Measurements from ENCODE around the gene GRIN2D.

Gene GRIN2D

DNA sequence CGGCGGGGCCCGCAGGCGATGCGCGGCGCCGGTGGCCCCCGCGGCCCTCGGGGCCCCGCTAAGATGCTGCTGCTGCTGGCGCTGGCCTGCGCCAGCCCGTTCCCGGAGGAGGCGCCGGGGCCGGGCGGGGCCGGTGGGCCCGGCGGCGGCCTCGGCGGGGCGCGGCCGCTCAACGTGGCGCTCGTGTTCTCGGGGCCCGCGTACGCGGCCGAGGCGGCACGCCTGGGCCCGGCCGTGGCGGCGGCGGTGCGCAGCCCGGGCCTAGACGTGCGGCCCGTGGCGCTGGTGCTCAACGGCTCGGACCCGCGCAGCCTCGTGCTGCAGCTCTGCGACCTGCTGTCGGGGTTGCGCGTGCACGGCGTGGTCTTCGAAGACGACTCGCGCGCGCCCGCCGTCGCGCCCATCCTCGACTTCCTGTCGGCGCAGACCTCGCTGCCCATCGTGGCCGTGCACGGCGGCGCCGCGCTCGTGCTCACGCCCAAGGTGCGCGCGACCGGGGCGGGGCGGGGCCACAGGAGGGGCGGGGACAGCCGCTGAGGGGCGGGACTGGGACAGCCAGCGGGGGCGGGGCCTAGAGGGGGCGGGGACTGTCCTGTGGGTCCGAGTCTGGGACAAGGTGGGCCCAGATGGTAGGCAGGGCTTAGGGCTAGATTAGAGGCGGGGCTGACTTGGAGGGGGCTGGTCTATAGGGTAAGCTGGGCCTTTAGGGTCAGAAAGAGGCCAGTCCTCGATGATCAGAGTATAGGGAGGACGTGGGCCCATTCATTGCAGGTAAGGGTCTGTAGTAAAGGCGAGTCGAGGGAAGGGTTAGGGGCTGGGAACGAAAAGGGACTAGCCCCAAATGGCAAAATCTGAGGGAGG lies 5.1 kb downstream of the GRIN2D start:
- DNase-seq, result peak; percentile 76

DNA sequence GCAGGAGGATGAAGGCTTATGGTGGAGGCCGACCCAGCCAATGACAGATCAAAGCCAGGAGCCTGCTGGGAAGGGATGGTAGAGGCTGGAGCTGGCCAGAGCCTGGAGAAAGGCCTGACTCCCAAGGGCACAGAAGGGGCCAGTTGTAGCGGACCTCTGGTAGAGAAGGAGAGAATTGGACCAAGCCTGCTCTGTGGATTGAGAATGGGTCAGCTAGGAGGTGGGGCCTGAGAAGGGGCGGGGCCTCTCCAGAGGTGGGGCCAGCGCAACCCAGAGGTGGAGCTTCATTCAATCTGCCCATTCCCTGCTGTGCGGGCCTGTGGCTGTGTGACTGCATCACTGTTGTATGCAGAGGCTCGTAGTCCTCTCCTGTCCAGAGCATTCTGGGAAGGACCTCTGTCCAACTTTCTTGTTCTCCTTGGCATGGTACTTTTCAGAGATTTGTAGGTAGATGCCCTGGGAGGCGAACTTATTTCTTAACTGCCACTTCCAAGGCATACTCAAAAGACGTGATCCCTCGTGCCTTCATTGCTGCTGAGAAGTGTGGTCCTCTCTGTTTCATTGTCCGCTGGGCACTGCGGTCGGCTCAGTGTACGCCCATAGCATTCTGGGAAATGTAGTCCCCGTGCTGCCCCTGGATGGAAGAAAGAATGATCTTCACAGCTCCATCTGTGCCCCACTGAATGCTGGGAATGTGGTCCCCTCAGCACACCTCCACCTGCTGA lies 6.7 kb downstream of the GRIN2D start:
- DNase-seq, result no peak

DNA sequence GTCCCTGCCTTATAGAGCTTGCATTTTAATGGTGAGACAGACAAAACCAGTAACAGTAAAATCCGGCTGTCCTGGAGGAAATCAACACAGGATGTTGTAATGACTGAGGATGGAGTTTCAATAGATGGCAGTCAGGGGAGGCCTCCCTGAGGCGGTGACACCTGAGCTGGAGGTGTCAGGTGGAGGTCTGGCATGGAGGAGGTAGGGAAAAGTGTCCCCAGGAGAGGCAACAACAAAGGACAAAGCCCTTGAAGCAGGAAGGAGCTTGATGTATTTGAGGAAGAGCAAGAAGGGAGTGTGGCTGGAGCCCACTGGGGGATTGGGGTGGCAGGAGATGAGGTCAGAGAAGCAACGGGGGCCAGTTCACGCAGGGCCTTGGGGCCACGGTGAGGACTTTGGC lies 7.8 kb downstream of the GRIN2D start:
- DNase-seq, result no peak

DNA sequence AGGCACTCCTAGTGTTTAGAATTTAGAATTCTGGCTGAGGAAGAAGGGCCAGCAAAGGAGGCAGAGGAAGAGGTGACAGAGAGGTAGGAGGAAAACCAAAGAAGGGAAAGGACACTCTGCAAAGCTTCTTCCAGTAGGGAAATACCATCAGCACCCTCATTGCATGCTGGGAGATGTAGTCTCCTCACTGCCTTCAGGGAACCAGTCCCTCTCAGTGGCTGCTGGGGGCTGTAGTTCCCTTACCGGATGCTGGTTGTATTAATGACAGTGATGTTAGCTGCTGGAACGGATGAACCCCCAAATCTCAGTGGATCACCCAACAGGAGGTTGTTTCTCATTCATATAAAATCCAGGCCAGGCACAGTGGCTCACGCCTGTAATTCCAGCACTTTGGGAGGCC lies 10.1 kb downstream of the GRIN2D start:
- DNase-seq, result peak; percentile 66

DNA sequence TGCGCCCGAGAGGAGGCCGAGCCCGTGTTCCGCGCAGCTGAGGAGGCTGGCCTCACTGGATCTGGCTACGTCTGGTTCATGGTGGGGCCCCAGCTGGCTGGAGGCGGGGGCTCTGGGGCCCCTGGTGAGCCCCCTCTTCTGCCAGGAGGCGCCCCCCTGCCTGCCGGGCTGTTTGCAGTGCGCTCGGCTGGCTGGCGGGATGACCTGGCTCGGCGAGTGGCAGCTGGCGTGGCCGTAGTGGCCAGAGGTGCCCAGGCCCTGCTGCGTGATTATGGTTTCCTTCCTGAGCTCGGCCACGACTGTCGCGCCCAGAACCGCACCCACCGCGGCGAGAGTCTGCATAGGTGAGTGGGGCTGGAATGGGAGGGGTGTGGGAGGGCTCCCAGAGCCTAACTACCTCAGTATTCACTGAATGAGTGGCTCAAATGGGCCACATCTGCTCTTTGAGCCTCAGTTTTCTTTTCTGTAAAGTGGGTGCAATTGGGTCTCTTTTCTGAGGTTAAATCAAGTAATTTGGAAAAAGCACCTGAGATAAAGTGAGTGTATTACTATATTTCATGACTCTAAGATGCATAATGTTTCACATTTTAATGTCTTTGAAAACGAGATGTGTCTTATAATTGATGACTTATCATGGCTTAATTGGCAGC lies 11.7 kb downstream of the GRIN2D start:
- no peak for DNase-seq

DNA sequence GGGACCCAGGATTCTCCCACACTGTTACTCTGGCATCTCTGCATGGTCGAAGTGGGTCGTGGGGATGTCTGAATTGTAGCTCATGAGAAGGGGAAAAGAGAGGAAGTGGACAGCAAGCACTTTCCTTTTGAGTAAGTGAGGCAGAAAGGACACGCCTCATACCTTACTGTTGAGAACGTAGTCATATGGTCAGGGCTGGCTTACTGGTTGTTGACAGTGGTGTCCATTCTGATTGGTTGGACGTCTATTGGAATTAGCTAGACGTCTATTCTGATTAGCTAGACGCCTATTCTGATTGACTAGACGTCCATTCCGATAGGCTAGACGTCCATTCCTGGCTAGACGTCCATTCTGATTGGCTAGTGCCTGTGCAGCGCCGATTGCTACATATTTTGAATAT lies 12.4 kb downstream of the GRIN2D start:
- peak; percentile 41 for DNase-seq

DNA sequence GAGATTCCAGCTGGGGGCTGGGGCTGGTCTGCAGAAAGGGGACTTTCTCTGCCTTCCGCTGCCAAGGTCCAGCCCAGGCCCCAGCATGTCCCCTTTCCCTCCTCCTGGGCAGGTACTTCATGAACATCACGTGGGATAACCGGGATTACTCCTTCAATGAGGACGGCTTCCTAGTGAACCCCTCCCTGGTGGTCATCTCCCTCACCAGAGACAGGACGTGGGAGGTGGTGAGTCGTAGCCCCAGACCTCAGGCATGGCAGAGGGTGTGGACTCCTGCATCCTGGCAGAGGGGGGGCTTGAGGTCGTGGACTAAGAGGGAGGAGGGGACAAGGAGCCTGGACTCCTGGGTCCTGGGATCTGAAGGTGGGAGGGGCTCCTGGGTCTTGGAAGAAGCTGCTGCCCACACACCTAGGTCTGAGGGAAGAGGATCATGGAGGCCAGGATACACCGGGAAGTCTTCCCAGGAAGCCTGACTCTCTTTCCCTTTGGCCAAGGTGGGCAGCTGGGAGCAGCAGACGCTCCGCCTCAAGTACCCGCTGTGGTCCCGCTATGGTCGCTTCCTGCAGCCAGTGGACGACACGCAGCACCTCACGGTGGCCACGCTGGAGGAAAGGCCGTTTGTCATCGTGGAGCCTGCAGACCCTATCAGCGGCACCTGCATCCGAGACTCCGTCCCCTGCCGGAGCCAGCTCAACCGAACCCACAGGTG lies 20.6 kb downstream of the GRIN2D start:
- DNase-seq, result no peak

DNA sequence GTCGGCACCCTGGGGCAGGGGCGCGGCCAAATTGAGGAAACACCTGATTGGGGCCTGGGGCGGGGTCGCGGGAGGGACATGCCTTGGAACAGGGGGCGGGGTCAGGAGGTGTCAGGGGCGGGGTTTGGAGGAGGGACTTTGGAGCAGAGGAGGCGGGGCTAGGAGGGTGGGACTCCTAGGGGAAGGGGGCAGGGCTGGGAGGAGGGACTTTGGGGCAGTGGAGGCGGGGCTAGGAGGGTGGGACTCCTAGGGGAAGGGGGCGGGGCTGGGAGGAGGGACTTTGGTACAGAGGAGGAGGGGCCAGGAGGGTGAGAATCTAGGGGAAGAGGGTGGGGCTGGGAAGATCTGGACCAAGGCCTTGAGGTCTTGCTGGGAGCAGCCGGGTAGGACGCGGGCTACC lies 21.9 kb downstream of the GRIN2D start:
- DNase-seq, result peak; percentile 93

DNA sequence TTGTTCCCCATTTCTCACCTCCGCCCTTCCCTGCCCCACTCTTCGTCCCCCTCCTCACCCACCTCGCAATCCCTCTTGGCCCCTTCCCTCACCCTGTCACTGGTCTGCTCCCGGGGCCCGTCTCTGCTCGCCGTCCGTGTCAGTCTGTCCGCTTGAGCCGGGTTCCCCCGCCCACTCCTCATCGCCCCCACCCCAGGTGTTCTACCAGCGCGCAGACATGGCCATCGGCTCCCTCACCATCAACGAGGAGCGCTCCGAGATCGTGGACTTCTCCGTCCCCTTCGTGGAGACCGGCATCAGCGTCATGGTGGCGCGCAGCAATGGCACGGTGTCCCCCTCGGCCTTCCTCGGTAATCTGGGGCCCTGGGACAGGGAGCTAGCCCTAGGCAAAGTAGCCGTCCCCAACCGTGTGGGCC lies 22.3 kb downstream of the GRIN2D start:
- DNase-seq, result no peak

DNA sequence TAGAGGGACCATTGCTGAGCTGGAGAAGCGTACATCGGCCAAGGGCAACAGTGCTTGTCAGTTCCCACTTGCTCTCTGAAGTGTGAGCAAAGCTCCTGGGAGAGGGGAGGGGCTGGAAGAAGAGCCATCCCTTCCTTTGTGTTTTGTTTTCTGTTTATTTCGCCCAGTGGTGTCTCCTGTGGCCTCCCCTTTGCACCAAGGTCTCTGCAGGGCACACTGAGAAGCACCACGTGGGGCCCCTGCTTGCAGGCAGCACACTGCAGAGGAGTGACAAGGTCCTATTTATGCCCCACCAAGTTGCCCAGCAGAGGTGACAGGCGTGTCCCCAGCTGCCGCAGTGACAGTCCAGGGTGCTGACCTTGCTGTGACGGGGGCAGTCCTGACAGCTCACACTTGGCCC lies 24.0 kb downstream of the GRIN2D start:
- no peak for DNase-seq

DNA sequence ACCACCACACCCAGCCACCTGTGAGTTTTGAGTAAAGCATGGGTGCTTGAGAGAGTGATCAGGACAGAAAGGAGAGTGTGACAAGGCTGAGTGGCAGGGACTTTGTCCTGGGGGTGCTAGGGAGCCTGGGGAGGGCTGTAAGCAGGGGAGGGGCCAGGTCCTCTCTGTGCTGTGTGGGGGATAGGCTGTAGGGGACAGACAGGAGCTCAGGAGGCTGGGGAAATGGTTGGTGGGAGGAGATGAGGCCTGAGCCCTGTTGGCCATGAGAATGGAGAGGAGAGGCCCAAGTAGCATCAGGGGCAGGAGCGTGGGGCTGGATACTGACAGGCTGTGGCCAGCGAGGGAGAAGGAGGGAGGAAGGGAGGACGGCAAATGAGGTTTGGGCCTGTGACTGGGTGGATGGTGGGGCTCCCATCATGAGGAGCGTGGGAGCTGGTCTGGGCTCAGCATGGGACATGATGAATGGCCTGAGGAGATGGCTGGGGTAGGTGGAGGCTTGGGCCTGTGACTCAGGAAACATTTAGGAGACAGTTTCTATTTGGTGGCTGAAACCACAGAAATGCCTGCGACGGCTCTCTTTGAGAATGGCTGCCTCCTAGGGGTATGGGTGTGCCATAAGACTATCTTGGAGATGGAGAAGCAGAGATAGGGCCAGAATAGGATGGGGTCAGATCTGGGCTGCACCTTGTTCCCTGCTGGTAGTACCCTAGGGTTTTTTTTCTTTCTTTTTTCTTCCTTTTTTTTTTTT lies 25.0 kb downstream of the GRIN2D start:
- DNase-seq, result peak; percentile 42

DNA sequence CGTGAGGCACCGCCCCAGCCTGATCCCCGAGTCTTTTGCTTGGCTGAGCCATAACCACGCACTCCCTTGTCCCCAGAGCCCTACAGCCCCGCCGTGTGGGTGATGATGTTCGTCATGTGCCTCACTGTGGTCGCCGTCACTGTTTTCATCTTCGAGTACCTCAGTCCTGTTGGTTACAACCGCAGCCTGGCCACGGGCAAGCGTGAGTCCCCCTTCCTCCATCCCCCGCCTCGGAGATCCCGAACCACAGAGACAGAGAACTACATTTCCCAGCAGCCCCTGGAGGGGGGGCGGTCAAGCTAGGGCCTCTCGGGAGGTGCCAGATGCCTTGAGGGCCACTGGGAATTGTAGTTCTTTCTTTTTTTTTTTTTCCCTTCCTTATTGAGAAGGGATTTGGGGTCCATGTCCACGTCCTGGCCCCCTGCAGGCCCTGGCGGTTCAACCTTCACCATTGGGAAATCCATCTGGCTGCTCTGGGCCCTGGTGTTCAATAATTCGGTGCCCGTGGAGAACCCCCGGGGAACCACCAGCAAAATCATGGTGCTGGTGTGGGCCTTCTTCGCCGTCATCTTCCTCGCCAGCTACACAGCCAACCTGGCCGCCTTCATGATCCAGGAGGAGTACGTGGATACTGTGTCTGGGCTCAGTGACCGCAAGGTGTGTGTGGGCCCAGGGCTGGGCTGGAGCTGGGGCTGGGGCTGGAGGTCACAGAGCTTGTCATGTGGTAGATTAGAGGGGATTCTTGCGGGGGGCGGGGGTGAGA lies 25.9 kb downstream of the GRIN2D start:
- DNase-seq, result peak; percentile 67

DNA sequence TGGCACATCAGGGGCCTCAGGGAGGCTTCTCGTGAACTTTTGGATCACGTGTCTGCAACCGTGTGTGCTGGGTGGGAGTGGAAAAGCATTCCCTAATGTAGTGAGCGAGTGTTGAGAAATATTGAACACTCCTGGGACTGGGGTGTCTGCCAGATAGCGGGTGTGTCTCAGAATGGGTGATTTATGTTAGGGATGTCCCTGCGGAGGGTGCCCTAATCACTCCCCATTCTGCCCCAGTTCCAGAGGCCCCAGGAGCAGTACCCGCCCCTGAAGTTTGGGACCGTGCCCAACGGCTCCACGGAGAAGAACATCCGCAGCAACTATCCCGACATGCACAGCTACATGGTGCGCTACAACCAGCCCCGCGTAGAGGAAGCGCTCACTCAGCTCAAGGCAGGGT lies 28.1 kb downstream of the GRIN2D start:
- no peak for DNase-seq

DNA sequence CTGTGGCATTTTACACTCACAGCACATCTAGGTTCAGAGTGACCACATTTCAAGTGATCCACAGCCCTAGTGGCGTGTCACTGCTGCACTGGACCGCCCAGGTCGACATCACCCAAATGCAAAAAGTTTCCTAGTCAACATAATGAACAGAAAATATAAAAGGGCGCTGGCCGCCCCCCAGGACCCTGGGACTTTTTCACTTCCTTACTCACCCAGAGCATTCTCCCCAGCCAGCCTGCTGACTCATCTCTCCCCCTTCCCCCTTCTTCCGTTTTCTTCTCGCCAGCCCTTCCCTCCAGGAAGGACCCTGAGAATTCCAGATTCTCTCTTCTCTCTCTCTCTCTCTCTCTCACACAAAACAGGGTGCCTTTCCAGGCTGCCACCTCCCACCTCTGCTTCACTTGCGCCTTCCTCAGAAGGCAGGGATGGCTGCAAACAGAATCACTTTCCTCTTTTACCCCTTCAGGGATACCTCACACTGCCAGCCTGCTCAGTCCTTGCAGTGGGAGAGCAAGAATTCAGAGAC lies 31.3 kb downstream of the GRIN2D start:
- DNase-seq, result peak; percentile 64

DNA sequence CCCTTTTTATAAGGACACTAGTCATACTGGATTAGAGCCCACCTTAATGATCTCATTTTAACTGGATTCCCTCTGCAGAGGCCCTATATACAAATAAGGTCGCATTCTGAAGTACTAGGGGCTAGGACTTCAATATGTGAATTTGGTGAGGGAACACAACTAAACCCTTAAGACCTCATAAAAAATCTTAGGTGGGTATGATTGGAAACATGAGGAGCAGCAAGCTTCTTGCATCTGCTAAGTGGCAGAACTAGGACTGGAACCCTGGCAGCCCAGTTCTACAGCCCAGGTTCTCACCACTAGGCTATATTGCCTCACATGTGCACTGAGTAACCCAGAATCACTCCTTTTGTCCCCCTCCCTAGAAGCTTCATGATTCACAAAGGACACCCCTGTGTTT lies 35.2 kb downstream of the GRIN2D start:
- no peak for DNase-seq

DNA sequence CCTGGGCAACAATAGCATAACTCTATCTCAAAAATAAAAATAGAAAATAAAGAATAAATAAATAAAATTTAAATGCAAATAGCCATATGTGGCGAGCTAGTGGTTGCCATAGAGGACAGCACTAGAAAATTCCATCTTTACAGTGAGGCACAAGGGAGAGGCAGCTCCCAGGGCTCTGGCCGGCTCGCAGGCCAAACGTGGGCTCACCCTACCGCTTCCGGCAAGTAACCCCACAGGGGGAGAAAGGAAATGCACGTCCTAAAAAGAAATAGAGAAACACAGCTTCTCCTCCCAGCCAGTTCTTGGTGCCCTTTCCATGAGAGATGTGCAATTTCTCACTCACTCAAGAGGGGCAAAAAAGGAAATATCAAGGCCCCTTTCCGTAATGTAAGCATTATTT lies 39.9 kb downstream of the GRIN2D start:
- peak; percentile 14 for DNase-seq

DNA sequence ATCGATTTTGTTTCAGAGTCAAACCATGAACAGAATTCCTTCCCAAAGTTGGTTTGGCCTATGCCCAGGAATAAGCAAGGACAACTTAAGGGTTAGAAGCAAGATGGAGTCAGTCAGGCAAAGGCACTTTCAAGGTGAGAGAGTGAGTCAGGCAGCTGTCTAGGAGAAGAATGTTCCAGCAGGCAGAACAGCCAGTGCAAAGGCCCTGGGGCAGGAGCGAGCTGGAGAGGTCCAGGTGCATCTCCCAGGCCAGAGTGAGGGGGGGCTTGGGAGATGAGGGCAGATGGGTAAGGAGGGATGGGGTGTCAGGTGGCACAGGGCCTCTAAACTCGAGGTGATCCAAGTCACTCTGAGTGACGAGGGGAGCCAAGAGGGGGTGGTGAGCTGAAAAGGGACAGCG lies 43.1 kb downstream of the GRIN2D start:
- DNase-seq, result no peak

DNA sequence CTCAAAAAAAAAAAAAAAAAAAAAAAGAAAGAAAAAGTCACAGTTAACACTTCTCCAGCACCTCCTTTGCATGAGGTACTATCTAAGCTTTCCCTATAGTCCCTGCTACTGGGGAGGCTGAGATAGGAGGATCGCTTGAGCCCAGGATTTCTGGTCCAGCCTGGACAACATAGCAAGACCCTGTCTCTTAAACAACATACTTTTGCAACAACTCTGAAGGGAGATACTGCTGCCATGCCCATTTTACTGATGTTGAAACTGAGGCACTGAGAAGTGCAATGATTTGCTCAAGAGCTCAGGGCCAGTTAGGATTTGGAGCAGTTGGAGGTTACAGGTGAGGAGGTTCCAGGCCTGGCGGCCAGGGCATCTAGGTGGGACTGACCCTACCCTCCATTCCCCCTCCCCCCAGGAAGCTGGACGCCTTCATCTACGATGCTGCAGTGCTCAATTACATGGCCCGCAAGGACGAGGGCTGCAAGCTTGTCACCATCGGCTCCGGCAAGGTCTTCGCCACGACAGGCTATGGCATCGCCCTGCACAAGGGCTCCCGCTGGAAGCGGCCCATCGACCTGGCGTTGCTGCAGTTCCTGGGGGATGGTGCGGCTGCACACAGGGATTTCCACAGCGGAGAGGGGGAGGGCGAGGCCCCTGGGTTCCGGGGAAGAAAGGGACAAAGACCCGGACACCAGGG lies 48.0 kb downstream of the GRIN2D start:
- no peak for DNase-seq

DNA sequence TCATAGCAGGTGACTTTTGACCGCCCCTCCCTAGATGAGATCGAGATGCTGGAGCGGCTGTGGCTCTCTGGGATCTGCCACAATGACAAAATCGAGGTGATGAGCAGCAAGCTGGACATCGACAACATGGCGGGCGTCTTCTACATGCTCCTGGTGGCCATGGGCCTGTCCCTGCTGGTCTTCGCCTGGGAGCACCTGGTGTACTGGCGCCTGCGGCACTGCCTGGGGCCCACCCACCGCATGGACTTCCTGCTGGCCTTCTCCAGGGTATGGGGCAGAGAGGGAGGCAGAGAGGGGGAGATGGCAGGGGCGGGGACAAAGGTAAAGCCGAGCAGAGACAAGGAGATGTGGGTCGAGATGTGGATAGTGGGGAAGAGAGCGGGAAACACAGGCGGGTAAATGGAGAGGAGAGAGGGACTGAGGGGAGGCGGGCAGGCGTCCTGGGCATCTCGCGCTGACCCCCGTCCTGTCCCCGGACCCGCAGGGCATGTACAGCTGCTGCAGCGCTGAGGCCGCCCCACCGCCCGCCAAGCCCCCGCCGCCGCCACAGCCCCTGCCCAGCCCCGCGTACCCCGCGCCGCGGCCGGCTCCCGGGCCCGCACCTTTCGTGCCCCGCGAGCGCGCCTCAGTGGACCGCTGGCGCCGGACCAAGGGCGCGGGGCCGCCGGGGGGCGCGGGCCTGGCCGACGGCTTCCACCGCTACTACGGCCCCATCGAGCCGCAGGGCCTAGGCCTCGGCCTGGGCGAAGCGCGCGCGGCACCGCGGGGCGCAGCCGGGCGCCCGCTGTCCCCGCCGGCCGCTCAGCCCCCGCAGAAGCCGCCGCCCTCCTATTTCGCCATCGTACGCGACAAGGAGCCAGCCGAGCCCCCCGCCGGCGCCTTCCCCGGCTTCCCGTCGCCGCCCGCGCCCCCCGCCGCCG lies 48.9 kb downstream of the GRIN2D start:
- DNase-seq, result no peak

DNA sequence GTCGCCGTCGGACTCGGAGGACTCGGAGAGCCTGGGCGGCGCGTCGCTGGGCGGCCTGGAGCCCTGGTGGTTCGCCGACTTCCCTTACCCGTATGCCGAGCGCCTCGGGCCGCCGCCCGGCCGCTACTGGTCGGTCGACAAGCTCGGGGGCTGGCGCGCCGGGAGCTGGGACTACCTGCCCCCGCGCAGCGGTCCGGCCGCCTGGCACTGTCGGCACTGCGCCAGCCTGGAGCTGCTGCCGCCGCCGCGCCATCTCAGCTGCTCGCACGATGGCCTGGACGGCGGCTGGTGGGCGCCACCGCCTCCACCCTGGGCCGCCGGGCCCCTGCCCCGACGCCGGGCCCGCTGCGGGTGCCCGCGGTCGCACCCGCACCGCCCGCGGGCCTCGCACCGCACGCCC lies 49.8 kb downstream of the GRIN2D start:
- peak; percentile 36 for DNase-seq
